Left lobe of liver (tissue), 2 donors: Measurements from ENCODE around the gene SMYD3. TPM values are rescaled to one million over a fixed set of nuclear protein-coding genes. Genes with fewer than 3 reads are reported as not detected.

Experiments used
- ATAC-seq: fragments of 200-7000 bp; cut with Tn5 transposase; one replicate; pipeline ENCODE4 v1.9.1; 2020; ENCODE audit warnings: mild to moderate bottlenecking, moderate library complexity
- DNase-seq: peaks from one replicate; pipeline ENCODE4 v3.0.0-alpha.2; 2020; ENCODE audit warnings: low spot score
- total RNA-seq: library from RNA; stranded (reverse); gene quantifications from one replicate; pipeline ENCODE4 v1.2.1, GENCODE V29; 2021
- donor health status: DM: no; HTN: no; CAD: no; lungs with moderate emphysema.
- donor health status: DM: no; HTN: yes; CAD: no.

Gene SMYD3
- total RNA-seq, 1 donor from 2014 or later: 6.7 TPM

GRCh38 chr1:246122071-246122470 is 385.0 kb downstream of the SMYD3 start:
- ATAC-seq: no peak
- DNase-seq: no peak

GRCh38 chr1:246121533-246121932 is 385.5 kb downstream of the SMYD3 start:
- ATAC-seq: no peak
- no peak for DNase-seq

- ATAC-seq (peak; percentile 82), DNase-seq (no peak)
Measured at GRCh38 chr1:246117066-246117791, 389.9 kb downstream of the SMYD3 start.

- ATAC-seq (no peak), DNase-seq (no peak)
Measured at GRCh38 chr1:246114369-246114768, 392.7 kb downstream of the SMYD3 start.

GRCh38 chr1:246113555-246114095 is 393.5 kb downstream of the SMYD3 start:
- ATAC-seq (no peak), DNase-seq (no peak)

- ATAC-seq (no peak), DNase-seq (no peak)
Measured at GRCh38 chr1:246111570-246111969, 395.5 kb downstream of the SMYD3 start.

GRCh38 chr1:246110343-246111219 is 396.5 kb downstream of the SMYD3 start:
- ATAC-seq (no peak), DNase-seq (no peak)

GRCh38 chr1:246108278-246108925 is 398.7 kb downstream of the SMYD3 start:
- DNase-seq: no peak
- no peak for ATAC-seq

GRCh38 chr1:246107516-246108277 is 399.4 kb downstream of the SMYD3 start:
- DNase-seq (no peak), ATAC-seq (no peak)

- DNase-seq: no peak
- no peak for ATAC-seq
Measured at GRCh38 chr1:246106342-246106763, 400.7 kb downstream of the SMYD3 start.

- DNase-seq: no peak
- no peak for ATAC-seq
Measured at GRCh38 chr1:246104927-246105326, 402.2 kb downstream of the SMYD3 start.

- DNase-seq: no peak
- no peak for ATAC-seq
Measured at GRCh38 chr1:246099570-246099969, 407.5 kb downstream of the SMYD3 start.

GRCh38 chr1:246096356-246096755 is 410.7 kb downstream of the SMYD3 start:
- no peak for DNase-seq
- no peak for ATAC-seq

- ATAC-seq: no peak
Measured at GRCh38 chr1:246095443-246095842, 411.6 kb downstream of the SMYD3 start.

GRCh38 chr1:246093230-246093629 is 413.8 kb downstream of the SMYD3 start:
- DNase-seq (no peak), ATAC-seq (no peak)

More at GRCh38 chr1:246095443-246095842, 411.6 kb downstream of the SMYD3 start:
- no peak for DNase-seq

GRCh38 chr1:246092136-246092535 is 414.9 kb downstream of the SMYD3 start:
- DNase-seq (no peak), ATAC-seq (no peak)

GRCh38 chr1:246091477-246091876 is 415.6 kb downstream of the SMYD3 start:
- DNase-seq (no peak), ATAC-seq (no peak)

- DNase-seq (no peak), ATAC-seq (no peak)
Measured at GRCh38 chr1:246086191-246086590, 420.9 kb downstream of the SMYD3 start.

GRCh38 chr1:246083416-246083815 is 423.7 kb downstream of the SMYD3 start:
- DNase-seq (no peak), ATAC-seq (no peak)

GRCh38 chr1:246081856-246082668 is 425.0 kb downstream of the SMYD3 start:
- no peak for ATAC-seq
- DNase-seq: no peak
